ENCODE measurements around the gene UBXN11. TPM values are rescaled to one million over a fixed set of nuclear protein-coding genes. Genes with fewer than 3 reads are reported as not detected.

Gene UBXN11
- total RNA-seq, 2 donors from 2014 or later = 12.2 to 14.8 TPM

GRCh38 chr1:26328597-26328996 lies 22.2 kb upstream of the UBXN11 start:
- no peak for DNase-seq
- Histone ChIP-seq H3K36me3 (replicated peaks in 1 of 2; ENCODE audit: insufficient read depth in 1 of 2, low read depth in 2 of 2) (no peaks in the 10 kb centered on the region), H3K27ac (no peak overlapping the region), H3K9me3 (no peaks in the 10 kb centered on the region), H3K27me3 (no peaks in the 10 kb centered on the region), H3K4me1 (no peaks in the 10 kb centered on the region), H3K4me3 (no peak overlapping the region)
- ATAC-seq = no peak
- TF ChIP-seq CTCF (IDR thresholded peaks at IDR 0.05) (no peak), POLR2A (IDR thresholded peaks at IDR 0.05) (no peak)
- intact Hi-C loops (cut with DNase I) = no loop called here
- 73 to 77% methylated on average over 4 to 8 of the region's 8 CpGs for WGBS, 2 donors

- no peak for DNase-seq
- TF ChIP-seq POLR2A (IDR thresholded peaks at IDR 0.05) (no peak), CTCF (IDR thresholded peaks at IDR 0.05) (no peak)
- WGBS, 2 donors = 70 to 81% methylated on average over 8 of the region's 8 CpGs
These were observed 21.5 kb upstream of the UBXN11 start for GRCh38 chr1:26327956-26328362.

GRCh38 chr1:26324550-26324949 lies 18.1 kb upstream of the UBXN11 start:
- H3K4me1 ChIP-seq = peaks cover 4% of the 10 kb centered on the region
- H3K36me3 ChIP-seq (replicated peaks in 1 of 2; ENCODE audit: insufficient read depth in 1 of 2, low read depth in 2 of 2) = no peaks in the 10 kb centered on the region
- no peaks in the 10 kb centered on the region for H3K9me3 ChIP-seq
- no peak overlapping the region for H3K27ac ChIP-seq
- intact Hi-C loops (cut with DNase I) = loop anchor here (5.0 kb wide), 1 partner anchor 37 kb away; no protein-coding TSS in a partner anchor
- no peak for DNase-seq
- TF ChIP-seq POLR2A (IDR thresholded peaks at IDR 0.05) = no peak
- no peak for TF ChIP-seq CTCF (IDR thresholded peaks at IDR 0.05)
- no peak overlapping the region for H3K4me3 ChIP-seq
- H3K27me3 ChIP-seq = no peaks in the 10 kb centered on the region
- no peak for ATAC-seq
- WGBS, 2 donors = 67 to 76% methylated on average over 3 of the region's 3 CpGs

More at GRCh38 chr1:26327956-26328362, 21.5 kb upstream of the UBXN11 start:
- H3K27me3 ChIP-seq = no peaks in the 10 kb centered on the region
- H3K27ac ChIP-seq = no peak overlapping the region
- intact Hi-C loops (cut with DNase I) = no loop called here
- H3K4me1 ChIP-seq = no peaks in the 10 kb centered on the region
- H3K36me3 ChIP-seq (replicated peaks in 1 of 2; ENCODE audit: insufficient read depth in 1 of 2, low read depth in 2 of 2) = no peaks in the 10 kb centered on the region
- no peak overlapping the region for H3K4me3 ChIP-seq
- no peak for ATAC-seq
- no peaks in the 10 kb centered on the region for H3K9me3 ChIP-seq

GRCh38 chr1:26323382-26323781 lies 16.9 kb upstream of the UBXN11 start:
- intact Hi-C loops (cut with DNase I) = loop anchor here (5.0 kb wide), 1 partner anchor 36 kb away; no protein-coding TSS in a partner anchor
- Histone ChIP-seq H3K4me1 (peaks cover 4% of the 10 kb centered on the region), H3K27me3 (no peaks in the 10 kb centered on the region), H3K36me3 (replicated peaks in 1 of 2; ENCODE audit: insufficient read depth in 1 of 2, low read depth in 2 of 2) (no peaks in the 10 kb centered on the region), H3K27ac (no peak overlapping the region), H3K4me3 (no peak overlapping the region), H3K9me3 (no peaks in the 10 kb centered on the region)
- TF ChIP-seq CTCF (IDR thresholded peaks at IDR 0.05) (no peak), POLR2A (IDR thresholded peaks at IDR 0.05) (no peak)
- DNase-seq = no peak
- ATAC-seq = no peak
- WGBS, 2 donors = 82 to 92% methylated on average over 2 of the region's 2 CpGs

- intact Hi-C loops (cut with DNase I) = loop anchor here (5.0 kb wide), 1 partner anchor 35 kb away; no protein-coding TSS in a partner anchor
- 5 to 55% methylated on average over 2 to 10 of the region's 10 CpGs for WGBS, 2 donors
- DNase-seq = no peak
These were observed 15.6 kb upstream of the UBXN11 start for GRCh38 chr1:26322042-26322331.

More at GRCh38 chr1:26322042-26322331, 15.6 kb upstream of the UBXN11 start:
- Histone ChIP-seq H3K27me3 (no peaks in the 10 kb centered on the region), H3K27ac (no peak overlapping the region), H3K4me1 (peaks cover 4% of the 10 kb centered on the region), H3K9me3 (no peaks in the 10 kb centered on the region), H3K4me3 (no peak overlapping the region), H3K36me3 (replicated peaks in 1 of 2; ENCODE audit: insufficient read depth in 1 of 2, low read depth in 2 of 2) (no peaks in the 10 kb centered on the region)
- TF ChIP-seq CTCF (IDR thresholded peaks at IDR 0.05) = no peak
- ATAC-seq = no peak

Data from body of pancreas (tissue), 4 donors.